Progenitor cell of endocrine pancreas (in vitro differentiated cells): ENCODE results near the gene MEIKIN. TPM values are rescaled to one million over a fixed set of nuclear protein-coding genes. Genes with fewer than 3 reads are reported as not detected.
"Not testable (repeated sequence)": the region's sequence is repeated elsewhere in the genome, so short reads cannot be mapped to it uniquely, and the experiment has no call there.

Experiments
- DNase-seq: peaks from one replicate; pipeline ENCODE4 v3.0.0; 2021; ENCODE audit warnings: low spot score; ENCODE audit not compliant: unreplicated experiment
- H3K27ac Mint-ChIP-seq: 2 replicates; pipeline ENCODE4 v1.8.0; 2021; ENCODE audit warnings: mild to moderate bottlenecking, moderate library complexity, mixed read lengths
- H3K27me3 Mint-ChIP-seq: 2 replicates; pipeline ENCODE4 v1.8.0; 2021; ENCODE audit warnings: mixed read lengths
- H3K36me3 Mint-ChIP-seq: 2 replicates; pipeline ENCODE4 v1.8.0; 2022; ENCODE audit warnings: mixed read lengths; ENCODE audit not compliant: insufficient read depth
- H3K4me1 Mint-ChIP-seq: 2 replicates; pipeline ENCODE4 v1.8.0; 2021; ENCODE audit warnings: low read depth, mixed read lengths
- H3K4me3 Mint-ChIP-seq: 2 replicates; pipeline ENCODE4 v1.8.0; 2021; ENCODE audit warnings: low read depth, mild to moderate bottlenecking, moderate library complexity, mixed read lengths
- H3K9me3 Mint-ChIP-seq: 2 replicates; pipeline ENCODE4 v1.8.0; 2021; ENCODE audit warnings: low read depth, mixed read lengths
- CTCF ChIP-seq: fragments of 200-600 bp; sonication (generic); IDR thresholded peaks from one replicate; pipeline ENCODE4 v1.5.0; 2021; ENCODE audit warnings: antibody characterized with exemption, mild to moderate bottlenecking; ENCODE audit not compliant: unreplicated experiment
- total RNA-seq: library from RNA; stranded (reverse); gene quantifications from 2 replicates; pipeline ENCODE4 v1.2.1, GENCODE V29; 2021

MEIKIN gene
- total RNA-seq, 1 donor from 2014 or later = not detected

- Mint-ChIP-seq H3K36me3 (no peaks in the 10 kb centered on the region), H3K4me1 (no peaks in the 10 kb centered on the region), H3K27me3 (no peaks in the 10 kb centered on the region), H3K9me3 (peaks cover 33% of the 10 kb centered on the region), H3K27ac (no peak overlapping the region), H3K4me3 (no peak overlapping the region)
- no peak for DNase-seq
- no peak for TF ChIP-seq CTCF
Measured at GRCh38 chr5:131906668-131907067, 38.8 kb downstream of the MEIKIN start.

GRCh38 chr5:131902266-131902665 is 43.2 kb downstream of the MEIKIN start:
- H3K27ac Mint-ChIP-seq, H3K36me3 Mint-ChIP-seq, H3K4me3 Mint-ChIP-seq, DNase-seq, H3K27me3 Mint-ChIP-seq, H3K4me1 Mint-ChIP-seq: not testable (repeated sequence)
- H3K9me3 Mint-ChIP-seq = peaks cover 28% of the 10 kb centered on the region

- Mint-ChIP-seq H3K4me3 (no peak overlapping the region), H3K27ac (no peak overlapping the region), H3K36me3 (no peaks in the 10 kb centered on the region), H3K4me1 (no peaks in the 10 kb centered on the region), H3K27me3 (no peaks in the 10 kb centered on the region), H3K9me3 (peaks cover 28% of the 10 kb centered on the region)
- DNase-seq = no peak
- TF ChIP-seq CTCF = no peak
Measured at GRCh38 chr5:131899686-131900085, 45.8 kb downstream of the MEIKIN start.

- no peaks in the 10 kb centered on the region for H3K4me1 Mint-ChIP-seq
- no peaks in the 10 kb centered on the region for H3K36me3 Mint-ChIP-seq
- no peak overlapping the region for H3K27ac Mint-ChIP-seq
- no peak for DNase-seq
- no peak for TF ChIP-seq CTCF
- H3K27me3 Mint-ChIP-seq = no peaks in the 10 kb centered on the region
- H3K9me3 Mint-ChIP-seq = no peaks in the 10 kb centered on the region
- no peak overlapping the region for H3K4me3 Mint-ChIP-seq
Measured at GRCh38 chr5:131883984-131884383, 61.5 kb downstream of the MEIKIN start.

GRCh38 chr5:131879705-131880104 is 65.8 kb downstream of the MEIKIN start:
- no peaks in the 10 kb centered on the region for H3K36me3 Mint-ChIP-seq
- DNase-seq = no peak
- peaks cover 3% of the 10 kb centered on the region for H3K9me3 Mint-ChIP-seq
- no peak overlapping the region for H3K27ac Mint-ChIP-seq
- TF ChIP-seq CTCF = no peak
- no peaks in the 10 kb centered on the region for H3K4me1 Mint-ChIP-seq
- H3K4me3 Mint-ChIP-seq = no peak overlapping the region
- H3K27me3 Mint-ChIP-seq = no peaks in the 10 kb centered on the region

GRCh38 chr5:131877873-131878272 is 67.6 kb downstream of the MEIKIN start:
- no peak overlapping the region for H3K4me3 Mint-ChIP-seq
- no peak for TF ChIP-seq CTCF
- H3K9me3 Mint-ChIP-seq = peaks cover 9% of the 10 kb centered on the region
- H3K27me3 Mint-ChIP-seq = no peaks in the 10 kb centered on the region
- no peak overlapping the region for H3K27ac Mint-ChIP-seq
- no peaks in the 10 kb centered on the region for H3K36me3 Mint-ChIP-seq
- no peaks in the 10 kb centered on the region for H3K4me1 Mint-ChIP-seq
- no peak for DNase-seq

GRCh38 chr5:131871251-131871650 is 74.2 kb downstream of the MEIKIN start:
- peaks cover 41% of the 10 kb centered on the region for H3K9me3 Mint-ChIP-seq
- not testable (repeated sequence) for DNase-seq, H3K4me3 Mint-ChIP-seq, H3K36me3 Mint-ChIP-seq, H3K27ac Mint-ChIP-seq, H3K4me1 Mint-ChIP-seq, H3K27me3 Mint-ChIP-seq
